GM21390 (cell line): ENCODE measurements around the gene LYPD4.
"Not testable (repeated sequence)": the region's sequence is repeated elsewhere in the genome, so short reads cannot be mapped to it uniquely, and the experiment has no call there.

Experiments used
- ATAC-seq: cut with Tn5 transposase; IDR thresholded peaks from one replicate; pipeline ENCODE4 v1.9.1; 2021; ENCODE audit not compliant: unreplicated experiment

Gene LYPD4

GRCh38 chr19:41875973-41876372, 31.5 kb upstream of the LYPD4 start:
- not testable (repeated sequence) for ATAC-seq

DNA sequence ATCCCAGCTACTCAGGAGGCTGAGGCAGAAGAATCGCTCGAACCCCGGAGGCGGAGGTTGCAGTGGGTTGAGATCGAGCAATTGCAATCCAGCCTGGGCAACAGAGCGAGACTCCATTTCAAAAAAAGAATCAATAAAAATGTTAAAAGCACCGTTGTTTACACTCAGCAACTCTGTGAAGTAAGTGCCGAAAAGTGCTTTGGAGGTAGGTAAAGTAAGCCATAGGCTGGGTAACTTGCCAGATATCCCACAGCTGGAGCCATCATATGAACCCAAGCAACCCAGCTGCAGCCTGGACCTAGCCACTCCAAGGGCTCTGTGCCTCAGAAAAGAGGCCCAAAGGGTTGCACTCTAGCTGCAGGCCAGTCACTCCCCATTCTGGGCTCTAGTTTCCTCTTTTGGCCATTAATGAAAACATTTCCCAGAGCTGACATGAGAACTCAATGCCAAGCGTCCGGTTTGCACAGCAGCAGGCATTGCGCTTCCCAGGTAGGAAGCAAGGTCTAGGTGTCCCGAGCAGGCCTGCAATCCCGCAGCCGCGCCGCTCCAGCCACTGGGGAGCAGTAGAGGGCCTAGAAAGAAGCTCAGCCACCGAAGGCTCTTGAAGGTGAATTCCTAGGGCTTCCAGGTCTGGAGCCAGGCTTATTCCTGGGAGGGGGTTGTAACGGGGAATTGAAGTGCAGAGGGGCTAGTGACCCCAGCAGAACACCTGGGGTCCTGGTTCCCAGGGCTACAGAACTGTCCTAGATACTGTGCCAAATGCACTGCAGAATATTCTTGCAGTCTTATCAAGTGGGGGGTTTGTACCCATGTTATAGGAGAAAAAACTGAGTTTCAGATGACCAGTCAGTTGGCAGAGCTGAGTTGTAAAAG, 28.5 kb upstream of the LYPD4 start:
- ATAC-seq, result no peak

GRCh38 chr19:41872384-41872774, 27.9 kb upstream of the LYPD4 start:
- ATAC-seq, result no peak

GRCh38 chr19:41871573-41872383, 27.3 kb upstream of the LYPD4 start:
- peak; percentile 64 for ATAC-seq

GRCh38 chr19:41870401-41870873, 26.0 kb upstream of the LYPD4 start:
- no peak for ATAC-seq

DNA sequence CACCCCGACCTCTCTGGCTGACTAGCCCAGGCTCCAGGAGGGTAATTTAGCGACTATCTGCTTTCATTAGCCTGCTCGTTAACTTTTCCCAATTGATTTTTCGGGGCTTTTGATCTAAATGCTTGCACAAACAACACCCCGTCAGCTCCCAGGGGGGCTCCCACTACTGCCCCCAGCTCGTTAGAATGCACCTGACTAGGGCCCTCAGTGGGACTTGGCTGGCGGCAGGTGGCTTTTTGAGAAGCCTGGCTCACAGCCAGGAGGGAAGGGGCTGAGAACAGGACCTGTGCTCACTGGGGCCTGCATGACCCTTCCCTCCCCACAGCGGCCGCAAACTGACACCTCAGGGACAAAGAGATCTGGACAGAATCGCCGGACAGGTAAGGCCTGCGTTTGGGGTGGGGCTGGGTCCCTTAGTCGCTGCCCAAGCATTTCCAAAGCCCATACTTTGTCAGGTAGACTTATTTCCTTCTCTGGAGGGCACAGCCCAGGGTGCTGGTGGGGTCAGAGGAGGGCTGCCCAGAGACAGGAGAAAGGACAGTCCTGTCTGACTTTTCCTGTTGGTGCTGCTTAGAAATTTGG, 25.0 kb upstream of the LYPD4 start:
- ATAC-seq, result no peak

DNA sequence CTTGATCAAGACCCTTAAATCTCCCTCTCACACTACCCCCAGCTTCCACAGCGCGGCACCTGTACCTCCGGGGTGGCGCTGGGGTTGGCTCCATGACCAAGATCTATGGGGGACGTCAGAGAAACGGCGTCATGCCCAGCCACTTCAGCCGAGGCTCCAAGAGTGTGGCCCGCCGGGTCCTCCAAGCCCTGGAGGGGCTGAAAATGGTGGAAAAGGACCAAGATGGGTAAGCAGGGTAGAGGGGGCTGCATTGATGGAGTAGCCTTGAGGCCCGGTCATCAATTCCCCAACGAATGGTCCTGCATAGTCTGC, 24.5 kb upstream of the LYPD4 start:
- no peak for ATAC-seq

GRCh38 chr19:41868120-41868988, 23.9 kb upstream of the LYPD4 start:
- no peak for ATAC-seq

DNA sequence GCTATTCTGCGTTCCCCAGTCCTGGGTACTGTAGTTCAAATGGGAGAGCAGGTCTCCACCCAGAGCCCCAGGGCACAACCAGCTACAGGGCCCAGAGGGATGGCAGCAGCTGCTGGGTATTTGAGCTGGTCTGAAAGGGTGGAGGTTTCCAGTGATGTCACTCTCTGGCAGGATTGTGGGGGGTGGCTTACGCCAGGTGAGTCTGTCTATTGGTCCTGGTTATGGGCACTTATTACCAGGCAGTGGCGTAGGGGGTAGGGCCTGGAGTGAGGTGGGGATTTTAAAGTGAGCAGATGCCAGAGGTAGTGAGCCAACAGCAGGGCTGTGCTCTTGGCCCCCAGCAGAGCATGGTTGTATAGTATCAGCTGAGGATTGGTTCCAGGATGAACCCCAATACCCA, 21.8 kb upstream of the LYPD4 start:
- no peak for ATAC-seq

GRCh38 chr19:41864374-41864773, 19.9 kb upstream of the LYPD4 start:
- no peak for ATAC-seq

DNA sequence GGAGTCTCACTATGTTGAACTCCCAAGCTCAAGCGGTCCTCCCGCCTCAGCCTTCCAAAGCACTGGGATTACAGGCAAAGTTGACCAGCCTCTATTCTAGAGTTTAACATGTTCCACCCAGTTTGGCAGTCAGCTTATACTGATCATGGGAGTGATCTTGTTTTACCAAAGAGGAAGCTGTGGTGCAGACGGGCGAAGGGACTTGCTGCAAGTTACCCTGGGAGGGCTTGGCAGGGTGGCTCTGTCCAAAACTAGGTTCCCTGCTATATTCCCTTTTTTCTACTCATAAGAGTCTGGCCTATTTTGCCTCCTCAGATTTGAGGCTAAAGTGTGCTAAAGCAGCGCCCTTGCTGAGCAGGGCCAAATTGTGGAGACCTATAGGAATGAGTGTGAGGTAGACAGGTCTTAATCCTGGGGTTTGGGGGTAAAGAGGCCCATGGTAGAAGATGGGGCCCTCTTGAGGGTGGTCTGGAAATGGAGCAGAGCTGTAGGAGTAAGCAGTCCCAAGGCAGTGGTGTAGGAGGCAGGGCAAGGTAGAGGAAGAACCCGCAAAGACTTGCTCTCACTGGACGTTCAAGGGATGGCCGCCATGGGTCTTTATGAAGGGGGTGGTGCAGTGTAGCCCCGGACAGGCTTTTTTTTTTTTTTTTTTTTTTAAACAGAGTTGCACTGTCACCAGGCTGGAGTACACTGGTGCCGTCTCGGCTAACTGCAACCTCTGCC, 18.9 kb upstream of the LYPD4 start:
- no peak for ATAC-seq

DNA sequence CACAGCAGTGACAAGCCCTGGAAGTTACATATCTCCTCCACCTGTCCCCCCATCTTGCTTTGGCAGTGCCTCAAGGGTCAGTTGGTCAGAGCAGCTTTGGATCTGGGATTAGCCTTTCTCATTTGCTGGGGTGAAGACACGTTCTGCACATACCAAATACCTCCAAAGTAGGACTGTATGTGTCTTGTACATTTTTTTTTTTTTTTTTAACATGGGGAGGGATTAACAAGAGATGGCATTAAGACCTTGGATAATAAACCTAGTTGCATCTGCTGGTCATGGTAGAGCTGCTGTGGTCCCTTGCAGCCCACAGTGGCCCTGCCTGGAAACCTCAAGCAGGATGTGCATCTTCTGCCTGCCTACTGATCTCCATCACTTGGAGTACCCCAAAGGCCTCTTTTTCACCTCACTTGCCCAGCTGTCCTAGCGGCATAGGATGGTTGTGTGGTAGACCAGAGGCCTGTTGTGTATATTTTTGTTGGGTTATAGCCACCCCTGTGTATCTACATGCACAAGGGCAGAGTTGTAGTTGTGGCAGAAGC, 18.0 kb upstream of the LYPD4 start:
- ATAC-seq, result no peak

- ATAC-seq, result no peak
Observed at GRCh38 chr19:41861846-41862245, 17.4 kb upstream of the LYPD4 start.

DNA sequence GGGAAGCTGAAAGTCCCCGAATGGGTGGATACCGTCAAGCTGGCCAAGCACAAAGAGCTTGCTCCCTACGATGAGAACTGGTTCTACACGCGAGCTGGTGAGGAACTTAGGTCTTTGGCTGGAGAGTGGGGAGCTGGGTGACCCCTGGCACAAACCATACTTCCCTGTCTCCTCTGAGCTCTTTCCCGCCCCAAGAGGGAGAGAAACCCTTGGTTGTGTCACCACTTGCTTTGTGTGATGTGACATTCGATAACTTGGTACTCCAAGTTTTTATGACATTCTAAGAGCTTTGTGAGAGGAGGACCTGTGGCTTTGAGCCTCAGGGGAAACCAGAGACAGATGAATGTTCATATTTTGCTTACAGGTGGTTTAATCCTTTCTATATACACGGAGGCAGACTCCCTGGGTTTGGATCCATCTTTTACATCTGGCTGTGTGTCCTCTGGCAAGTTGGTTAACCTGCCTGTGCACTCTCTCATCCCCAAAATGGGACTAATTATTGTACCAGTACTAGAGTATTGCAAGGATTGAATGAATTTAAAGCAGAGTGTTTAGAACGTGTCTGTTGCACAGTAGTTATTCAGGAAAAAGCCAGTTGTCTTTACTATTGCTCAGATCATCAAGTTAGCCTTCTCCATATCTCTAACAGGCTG, 16.8 kb upstream of the LYPD4 start:
- ATAC-seq, result no peak

DNA sequence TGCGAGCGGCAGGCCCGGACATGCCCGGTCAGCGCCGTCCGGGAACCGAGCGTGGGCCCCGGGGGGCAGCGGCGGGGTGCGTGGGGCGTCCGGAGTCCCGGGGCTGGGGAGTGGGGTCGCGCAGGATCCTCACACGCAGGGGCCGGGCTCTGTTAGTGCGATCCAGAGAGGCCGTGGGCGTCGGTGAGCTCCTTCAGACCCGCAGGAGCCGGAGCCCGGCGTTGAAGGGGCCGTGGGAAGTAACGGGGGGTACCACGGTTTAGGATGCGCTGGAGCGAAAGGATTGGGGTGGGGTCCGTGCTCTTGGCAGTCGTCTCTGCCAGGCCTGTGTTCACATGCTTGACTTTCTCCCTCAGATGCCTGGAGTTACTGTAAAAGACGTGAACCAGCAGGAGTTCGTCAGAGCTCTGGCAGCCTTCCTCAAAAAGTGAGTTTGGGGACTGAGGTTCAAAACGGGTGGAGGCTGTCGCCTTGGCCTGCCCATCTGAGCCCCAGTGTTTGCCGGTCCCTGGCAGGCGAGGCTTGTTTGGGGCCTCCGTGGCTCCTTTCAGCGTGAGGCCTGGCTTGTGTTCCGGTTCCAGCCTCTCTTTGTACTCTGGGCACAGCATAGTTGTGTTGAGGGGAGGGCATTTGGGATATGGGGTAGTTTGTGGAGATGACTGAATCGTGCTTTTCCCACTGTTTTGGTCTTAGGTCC, 16.1 kb upstream of the LYPD4 start:
- ATAC-seq, result no peak

GRCh38 chr19:41859618-41860418, 15.3 kb upstream of the LYPD4 start, which contains the start of gene RPS19:
Gene RPS19 (plus strand): TSS chr19:41860255. CDS start chr19:41860775, 520 bp downstream.
- peak; percentile 71 for ATAC-seq

DNA sequence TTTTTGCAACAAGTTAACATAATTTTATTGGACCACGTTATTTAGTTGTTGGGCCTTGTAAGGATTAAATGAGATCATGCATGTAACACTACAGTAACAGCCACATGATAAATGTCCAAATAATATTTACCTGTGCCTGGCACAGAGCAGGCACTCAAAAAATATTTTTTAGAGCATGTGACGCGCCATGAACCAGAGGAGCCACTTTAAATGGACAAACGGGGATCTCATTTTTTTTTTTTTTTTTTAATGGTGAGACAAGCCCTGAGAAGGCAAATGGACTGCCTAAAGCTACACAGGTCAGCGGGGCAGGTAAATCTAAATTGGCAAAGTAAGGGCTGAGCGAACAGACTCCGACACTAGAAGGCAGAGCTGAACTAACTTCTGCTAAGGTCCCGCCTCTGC, 14.7 kb upstream of the LYPD4 start:
- ATAC-seq, result no peak

- no peak for ATAC-seq
Observed at GRCh38 chr19:41853768-41854167, 9.3 kb upstream of the LYPD4 start.
